Esophagus squamous epithelium (tissue), 5 donors: ENCODE data around the gene HSBP1L1. TPM values are rescaled to one million over a fixed set of nuclear protein-coding genes. Genes with fewer than 3 reads are reported as not detected.

ENCODE experiments used
- DNase-seq: peaks from one replicate; lab custom pipeline; 2025; lab: John Stamatoyannopoulos, UW
- H3K27ac ChIP-seq, 4 donors: fragments of 200-600 bp; sonication (generic); one replicate each; pipeline ENCODE4 v1.5.1; 2016 to 2019; ENCODE audit warnings: mild to moderate bottlenecking in 1 of 4
- H3K27me3 ChIP-seq, 4 donors: fragments of 200-600 bp; sonication (generic); 1 replicate in 3 of 4; 2 replicates in 1 of 4; pipeline versions ENCODE4 v1.5.1 to v1.6.0; 2017 to 2021; ENCODE audit warnings: antibody characterized with exemption in 1 of 4
- H3K36me3 ChIP-seq, 3 donors: fragments of 200-600 bp; sonication (generic); one replicate each; pipeline ENCODE4 v1.5.1; 2016 to 2019
- H3K4me1 ChIP-seq, 3 donors: fragments of 200-600 bp; sonication (generic); one replicate each; pipeline ENCODE4 v1.5.1; 2017 to 2019
- H3K4me3 ChIP-seq, 4 donors: fragments of 200-600 bp; sonication (generic); 1 replicate in 3 of 4; 2 replicates in 1 of 4; pipeline ENCODE4 v1.5.1; 2016 to 2019; ENCODE audit warnings: mild to moderate bottlenecking in 2 of 4, moderate library complexity in 1 of 4
- H3K9me3 ChIP-seq, 3 donors: fragments of 200-600 bp; sonication (generic); one replicate each; pipeline ENCODE4 v1.5.1; 2016 to 2019
- CTCF ChIP-seq, 6 experiments: fragments of 450-650 bp in 4 of 6; fragments of 200-600 bp in 2 of 6; sonication (generic) in 2 of 6; IDR thresholded peaks; one replicate each; pipeline ENCODE4 v1.5.1; 2016 to 2019; ENCODE audit warnings: antibody characterized with exemption in 6 of 6, mild to moderate bottlenecking in 4 of 6, moderate library complexity in 4 of 6
- POLR2A ChIP-seq, 4 donors: fragments of 450-650 bp; IDR thresholded peaks; one replicate each; pipeline ENCODE4 v1.6.1; 2017; ENCODE audit warnings: antibody characterized with exemption in 4 of 4, mild to moderate bottlenecking in 4 of 4, moderate library complexity in 3 of 4
- WGBS, 2 donors: methylation state at CpG; one replicate each; pipeline ENCODE4 v1.1.5; 2018; 5-methylcytosine and 5-hydroxymethylcytosine counted together
- intact Hi-C: fragments of 100-400 bp; cut with DNase I; formaldehyde crosslinking; loops from one replicate; pipeline ENCODE4 v1.15.0; 2022
- total RNA-seq, 4 donors: library from RNA; depleted of rRNA; stranded (reverse); fragments of >200 nt; gene quantifications; one replicate each; pipeline ENCODE4 v1.1.0, GENCODE V29; 2016
- donor health status: DM: yes; HTN: yes; CAD: no.

Gene HSBP1L1
- total RNA-seq, 4 donors from 2014 or later = 17.7 to 27.1 (median 25.8) TPM

DNA sequence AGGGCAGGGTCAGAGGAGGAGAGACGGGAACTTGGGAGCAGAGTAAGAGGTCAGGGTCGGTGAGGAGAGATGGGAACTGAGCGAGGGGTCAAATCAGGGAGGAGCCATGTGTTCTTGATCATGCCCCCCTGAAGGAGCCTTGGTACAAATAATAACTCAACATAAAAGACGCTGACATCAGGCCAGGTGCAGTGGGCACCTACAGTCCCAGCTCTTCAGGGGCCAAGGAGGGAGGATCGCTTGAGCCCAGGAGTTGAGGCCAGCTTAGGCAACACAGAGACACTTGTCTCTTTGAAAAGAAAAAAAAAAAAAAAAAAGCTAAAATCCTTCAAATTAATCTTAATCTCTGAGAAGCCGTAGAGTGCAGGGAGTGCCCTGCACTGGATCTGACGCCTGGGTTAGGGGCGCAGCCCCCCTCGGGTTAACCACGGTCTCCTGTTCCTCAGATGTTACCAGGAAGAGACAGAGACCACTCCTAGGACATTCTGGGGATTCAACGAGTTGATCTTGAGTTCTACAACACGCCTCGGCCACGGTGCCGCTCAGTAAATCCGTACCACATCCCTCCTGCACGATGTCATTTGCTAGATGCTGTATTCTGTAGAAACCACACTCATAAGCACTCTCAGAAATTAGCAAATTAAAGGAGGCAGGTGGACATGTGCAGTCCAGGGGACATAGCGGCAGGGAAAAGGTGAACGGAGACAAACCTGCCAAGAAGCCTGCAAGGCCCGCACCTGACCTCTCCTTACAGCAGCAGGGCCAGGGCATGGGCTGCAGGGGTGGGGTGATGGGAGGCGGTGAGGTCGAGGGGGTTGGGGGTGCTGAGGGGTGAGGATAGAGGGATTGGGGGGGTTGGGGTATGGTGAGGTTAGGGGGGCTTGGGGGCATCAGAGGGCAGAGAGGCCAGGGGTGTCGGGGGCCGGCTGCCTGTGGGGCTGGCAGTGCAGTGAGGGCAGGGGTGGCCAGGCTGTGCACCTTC lies 42.2 kb upstream of the HSBP1L1 start:
- DNase-seq = no peak
- H3K27me3 ChIP-seq = no peaks in the 10 kb centered on the region
- H3K4me3 ChIP-seq = no peak overlapping the region
- intact Hi-C loops = no loop called here
- WGBS, 2 donors = 91 to 94% methylated on average over 17 of the region's 24 CpGs
- H3K9me3 ChIP-seq = no peaks in the 10 kb centered on the region
- no peak overlapping the region for H3K27ac ChIP-seq
- H3K36me3 ChIP-seq = peaks cover 8 to 73% (median 10%) of the 10 kb centered on the region in 3 donors
- H3K4me1 ChIP-seq = peaks cover 0 to 11% (median 0%) of the 10 kb centered on the region in 3 donors
- TF ChIP-seq CTCF (IDR thresholded peaks at IDR 0.05) = no peak
- TF ChIP-seq POLR2A (IDR thresholded peaks at IDR 0.05) = no peak

GRCh38 chr18:79922971-79923411 lies 41.5 kb upstream of the HSBP1L1 start:
- H3K27me3 ChIP-seq = no peaks in the 10 kb centered on the region
- H3K27ac ChIP-seq = no peak overlapping the region
- WGBS, 2 donors = 77 to 98% methylated on average over 10 to 13 of the region's 17 CpGs
- DNase-seq = no peak
- intact Hi-C loops = no loop called here
- H3K4me1 ChIP-seq = peaks cover 0 to 11% (median 0%) of the 10 kb centered on the region in 3 donors
- peaks cover 9 to 73% (median 11%) of the 10 kb centered on the region in 3 donors for H3K36me3 ChIP-seq
- TF ChIP-seq POLR2A (IDR thresholded peaks at IDR 0.05) (no peak), CTCF (IDR thresholded peaks at IDR 0.05) (no peak)
- no peak overlapping the region for H3K4me3 ChIP-seq
- no peaks in the 10 kb centered on the region for H3K9me3 ChIP-seq

DNA sequence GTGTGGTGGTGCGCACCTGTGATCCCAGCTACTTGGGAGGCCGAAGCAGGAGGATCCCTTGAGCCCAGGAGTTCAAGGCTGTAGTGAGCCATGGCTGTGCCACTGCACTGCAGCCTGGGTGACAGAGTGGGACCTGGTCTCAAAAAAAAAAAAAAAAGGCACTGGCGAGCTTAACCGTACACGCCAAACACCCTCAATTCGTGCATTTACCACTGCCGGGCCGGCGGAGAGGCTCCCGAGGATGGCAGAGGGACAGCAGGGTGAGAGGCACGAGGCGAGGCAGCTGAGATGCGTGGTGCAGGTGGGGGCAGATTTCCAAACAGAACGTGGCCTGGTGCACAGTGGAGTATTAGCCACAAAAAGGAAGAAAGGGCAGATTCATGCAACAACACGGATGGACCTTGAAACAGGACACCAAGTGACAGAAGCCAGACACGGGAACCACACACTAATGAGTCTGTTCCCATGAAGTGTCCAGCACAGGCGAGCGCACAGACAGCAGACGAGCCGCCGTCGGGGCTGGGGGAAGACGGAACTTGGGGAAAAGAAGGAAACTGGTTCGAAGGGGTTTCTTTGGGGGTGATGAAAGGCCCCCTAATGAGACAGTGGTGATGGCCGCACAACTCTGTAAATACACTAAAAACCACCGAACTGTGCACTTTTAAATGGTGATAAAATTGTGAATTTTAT lies 40.4 kb upstream of the HSBP1L1 start:
- H3K4me3 ChIP-seq = no peak overlapping the region
- no peak overlapping the region for H3K27ac ChIP-seq
- no peaks in the 10 kb centered on the region for H3K27me3 ChIP-seq
- 90 to 95% methylated on average over 24 to 26 of the region's 26 CpGs for WGBS, 2 donors
- H3K9me3 ChIP-seq = peaks cover 0 to 7% (median 2%) of the 10 kb centered on the region in 3 donors
- TF ChIP-seq CTCF (IDR thresholded peaks at IDR 0.05) (no peak), POLR2A (IDR thresholded peaks at IDR 0.05) (no peak)
- H3K36me3 ChIP-seq = peaks cover 3 to 73% (median 9%) of the 10 kb centered on the region in 3 donors
- no peak for DNase-seq
- peaks cover 0 to 11% (median 0%) of the 10 kb centered on the region in 3 donors for H3K4me1 ChIP-seq
- intact Hi-C loops = no loop called here

GRCh38 chr18:79924814-79925731 lies 39.4 kb upstream of the HSBP1L1 start:
- H3K4me3 ChIP-seq = no peak overlapping the region
- peaks cover 7 to 81% (median 7%) of the 10 kb centered on the region in 3 donors for H3K36me3 ChIP-seq
- WGBS, 2 donors = 82 to 89% methylated on average over 11 to 19 of the region's 25 CpGs

More at GRCh38 chr18:79924814-79925731, 39.4 kb upstream of the HSBP1L1 start:
- Histone ChIP-seq H3K9me3 (peaks cover 0 to 17% (median 13%) of the 10 kb centered on the region in 3 donors), H3K4me1 (peaks cover 0 to 11% (median 0%) of the 10 kb centered on the region in 3 donors), H3K27me3 (no peaks in the 10 kb centered on the region), H3K27ac (no peak overlapping the region)
- no peak for DNase-seq
- TF ChIP-seq CTCF (IDR thresholded peaks at IDR 0.05) (no peak), POLR2A (IDR thresholded peaks at IDR 0.05) (no peak)
- intact Hi-C loops = no loop called here
